Jurkat, Clone E6-1 (cell line): ENCODE measurements around the gene HTR2B.
"Not testable (repeated sequence)": the region's sequence is repeated elsewhere in the genome, so short reads cannot be mapped to it uniquely, and the experiment has no call there.

ENCODE experiments used
- DNase-seq: peaks from one replicate; pipeline ENCODE4 v3.0.0-alpha.2; 2011; ENCODE audit warnings: low read depth, low spot score
- H3K4me3 ChIP-seq: 2 replicates; pipeline ENCODE4 v1.5.1; 2011; ENCODE audit warnings: mild to moderate bottlenecking, low read length, control low read depth, moderate library complexity

Gene HTR2B

DNA sequence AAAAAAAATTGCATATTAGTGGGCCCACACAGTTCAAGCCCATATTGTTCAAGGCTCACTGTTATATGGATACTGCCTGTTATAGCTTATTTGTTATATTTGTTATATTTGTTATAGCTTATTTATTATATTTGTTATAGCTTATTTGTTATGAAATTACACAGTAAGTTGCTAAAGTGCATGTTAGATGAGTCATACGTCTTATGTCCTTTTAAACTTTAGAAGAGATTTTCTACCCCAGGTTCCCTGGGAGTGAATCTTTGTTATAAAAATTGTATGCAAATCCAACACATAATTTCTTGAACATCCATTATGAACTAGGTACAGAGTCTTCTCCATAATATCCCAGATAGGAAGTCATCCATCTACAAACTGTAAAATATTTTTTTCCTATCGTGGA, 22.1 kb downstream of the HTR2B start:
- no peak for DNase-seq
- H3K4me3 ChIP-seq: no peak overlapping the region

DNA sequence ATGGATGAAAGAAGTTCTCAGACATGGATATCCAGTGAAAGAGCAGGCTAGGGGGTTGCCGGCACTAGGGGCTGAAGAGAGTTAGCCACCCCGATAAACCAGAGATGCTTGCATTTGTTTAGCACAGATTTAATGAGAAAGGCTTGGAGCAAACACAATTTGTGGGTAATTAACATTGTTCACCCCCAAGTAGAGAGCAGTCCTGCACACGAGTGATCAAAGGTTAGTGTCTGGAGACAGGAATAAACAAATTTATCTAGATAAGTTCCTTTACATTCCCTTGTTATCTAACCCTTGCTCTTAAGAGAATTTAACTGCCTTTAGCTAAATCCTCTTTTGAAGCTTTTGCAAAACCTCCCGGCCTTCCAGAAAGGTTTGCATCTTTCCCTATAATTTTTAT, 23.9 kb downstream of the HTR2B start:
- no peak for DNase-seq

DNA sequence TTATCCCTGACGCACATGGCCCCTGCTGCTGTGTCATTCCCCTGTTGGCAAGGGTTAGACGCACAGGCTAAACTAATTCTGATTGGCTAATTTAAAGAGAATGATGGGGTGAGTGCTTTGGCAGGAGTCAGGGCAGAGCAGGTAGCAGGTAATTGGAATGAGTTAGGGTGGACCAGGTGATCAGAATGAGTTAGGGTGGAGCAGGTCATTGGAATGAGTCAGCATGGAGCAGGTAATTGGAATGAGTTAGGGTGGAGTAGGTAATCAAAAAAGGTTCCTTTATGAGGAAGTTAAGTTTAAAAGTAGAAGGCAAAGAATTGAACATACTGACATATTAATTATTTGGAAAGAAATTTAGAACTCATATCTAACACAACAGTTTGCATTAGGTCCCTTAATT, 24.5 kb downstream of the HTR2B start:
- DNase-seq, H3K4me3 ChIP-seq: not testable (repeated sequence)

More for the DNA sequence above, 23.9 kb downstream of the HTR2B start:
- no peak overlapping the region for H3K4me3 ChIP-seq

DNA sequence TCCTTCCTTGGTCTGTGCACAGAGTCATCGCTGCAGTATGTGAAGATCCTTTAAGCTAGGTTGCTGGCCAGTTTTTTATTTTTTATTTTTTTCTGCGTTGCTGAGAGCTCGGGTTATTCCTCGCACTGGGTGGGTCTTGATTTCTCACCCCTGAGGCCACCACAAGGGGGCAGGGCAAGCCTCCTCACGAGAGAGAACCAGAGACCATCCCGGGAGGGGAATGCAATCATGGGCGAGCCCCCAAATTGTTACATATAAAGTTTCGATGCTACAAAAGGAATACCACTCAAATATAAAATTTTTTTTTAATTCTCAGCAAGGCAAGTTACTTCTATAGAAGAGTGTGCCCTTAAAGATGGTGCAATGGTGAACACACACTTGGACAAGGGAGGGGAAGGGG, 24.9 kb downstream of the HTR2B start:
- no peak for DNase-seq

DNA sequence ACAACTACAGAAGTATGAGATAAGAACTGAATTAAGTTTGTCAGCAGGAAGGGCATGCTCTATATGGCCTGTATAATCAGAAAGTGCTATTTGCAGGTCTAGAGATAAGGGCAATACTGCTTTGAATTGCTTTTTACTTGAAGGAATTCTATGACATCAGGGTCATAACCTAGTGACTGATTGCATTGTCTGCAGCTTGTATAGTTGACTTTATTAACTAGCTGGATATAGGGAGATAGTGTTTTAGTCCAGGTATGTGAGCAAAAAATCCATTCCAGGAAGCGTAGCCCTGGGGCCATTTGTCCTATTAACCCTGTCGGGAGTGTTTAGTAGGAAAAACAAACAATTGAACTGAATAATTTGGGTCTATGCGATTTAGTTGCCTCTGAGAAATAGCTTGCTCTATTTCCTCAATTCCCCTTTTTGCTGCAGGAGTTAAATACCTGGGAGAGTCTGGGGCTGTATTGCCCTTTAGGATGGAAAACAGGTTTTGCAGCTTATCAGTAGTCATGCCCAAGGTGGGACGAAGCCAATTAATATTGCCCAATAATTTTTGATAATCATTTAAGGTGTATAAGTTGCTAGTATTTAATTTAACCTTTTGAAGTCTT, 30.0 kb downstream of the HTR2B start:
- H3K4me3 ChIP-seq: no peak overlapping the region
- DNase-seq: no peak

More for the DNA sequence above, 24.9 kb downstream of the HTR2B start:
- no peak overlapping the region for H3K4me3 ChIP-seq

DNA sequence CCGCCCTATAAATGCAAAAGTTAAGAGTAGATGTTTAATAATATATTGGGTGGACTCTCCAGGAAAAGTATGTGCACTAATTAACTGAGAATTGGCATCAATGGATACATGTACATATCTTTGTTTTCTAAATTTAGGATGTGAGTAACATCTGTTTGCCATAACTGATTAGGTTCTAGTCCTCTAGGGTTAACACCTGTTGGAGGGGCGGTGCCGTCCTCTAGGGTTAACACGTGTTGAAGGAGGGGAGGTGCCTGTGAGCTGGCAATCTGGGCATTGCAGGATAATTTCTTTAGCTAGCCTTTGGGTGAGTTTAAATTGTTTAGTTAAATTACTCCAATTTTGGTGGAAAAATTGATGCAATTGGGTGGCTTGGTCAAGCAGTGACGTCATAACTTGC, 30.9 kb downstream of the HTR2B start:
- DNase-seq: no peak
- H3K4me3 ChIP-seq: no peak overlapping the region

DNA sequence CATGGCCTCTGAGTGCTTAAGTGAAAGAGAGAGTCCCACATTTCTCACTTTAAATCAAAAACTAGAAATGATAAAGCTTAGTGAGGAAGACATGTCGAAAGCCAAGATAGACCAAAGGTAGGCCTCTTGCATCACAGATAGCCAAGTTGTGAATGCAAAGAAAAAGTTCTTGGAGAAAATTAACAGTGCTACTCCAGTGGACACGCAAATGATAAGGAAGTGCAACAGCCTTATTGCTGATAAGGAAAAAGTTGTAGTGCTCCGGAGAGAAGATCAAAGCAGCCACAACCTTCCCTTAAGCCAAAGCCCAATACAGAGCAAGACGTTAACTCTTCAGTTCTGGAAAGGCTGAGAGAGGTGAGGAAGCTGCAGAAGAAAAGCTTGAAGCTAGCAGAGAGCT, 36.1 kb downstream of the HTR2B start:
- no peak for DNase-seq
- no peak overlapping the region for H3K4me3 ChIP-seq

DNA sequence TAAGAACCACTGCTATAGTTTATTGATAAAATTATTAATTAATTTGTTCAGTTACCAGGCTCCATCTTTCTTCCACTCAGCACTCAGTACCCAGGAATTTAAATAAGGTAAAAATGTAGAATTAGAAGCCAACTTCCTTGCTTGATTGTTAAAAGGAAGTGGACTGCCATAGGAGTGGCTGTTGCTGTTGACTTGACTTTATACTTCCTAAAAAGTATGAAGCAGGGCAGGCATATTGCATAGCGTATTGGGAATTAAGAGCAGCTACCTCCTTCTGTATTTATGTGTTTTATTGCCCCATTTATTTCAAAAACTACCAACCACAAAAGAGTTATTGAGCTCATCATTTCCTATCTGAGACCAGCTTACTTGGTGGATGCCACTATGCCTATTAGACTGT, 40.3 kb downstream of the HTR2B start:
- no peak for DNase-seq
- H3K4me3 ChIP-seq: no peak overlapping the region

DNA sequence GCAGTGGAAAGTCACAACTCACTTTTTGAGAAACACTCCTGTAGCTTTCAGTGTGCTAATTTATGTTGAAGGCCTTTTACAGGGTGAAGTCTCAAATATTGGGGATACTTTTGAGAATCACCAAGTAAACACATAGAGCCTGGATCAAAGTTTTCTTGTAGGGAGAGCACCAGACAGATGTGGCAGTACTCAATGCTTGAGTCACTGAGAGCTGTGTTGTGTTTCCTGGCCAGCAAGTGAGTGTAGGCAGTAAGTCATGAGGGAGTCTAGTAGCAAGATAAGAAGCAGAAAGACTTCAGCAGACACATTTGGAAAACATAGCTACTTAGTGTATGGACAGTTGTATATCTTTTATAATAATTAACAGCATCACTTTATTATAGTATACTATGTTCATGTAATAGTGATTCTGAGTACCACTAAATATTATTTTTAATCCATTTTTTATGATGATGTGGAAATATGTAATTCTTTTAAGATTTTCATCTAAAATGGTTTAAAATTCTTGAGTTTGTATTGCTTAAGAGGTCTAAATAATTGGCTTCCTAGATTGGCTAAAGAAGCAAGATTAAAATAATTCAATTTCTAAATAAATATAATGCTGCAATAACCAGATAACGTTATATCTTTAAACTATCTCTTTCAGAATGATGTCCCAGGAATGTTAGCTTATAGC, 55.3 kb downstream of the HTR2B start:
- DNase-seq: no peak
- no peak overlapping the region for H3K4me3 ChIP-seq

DNA sequence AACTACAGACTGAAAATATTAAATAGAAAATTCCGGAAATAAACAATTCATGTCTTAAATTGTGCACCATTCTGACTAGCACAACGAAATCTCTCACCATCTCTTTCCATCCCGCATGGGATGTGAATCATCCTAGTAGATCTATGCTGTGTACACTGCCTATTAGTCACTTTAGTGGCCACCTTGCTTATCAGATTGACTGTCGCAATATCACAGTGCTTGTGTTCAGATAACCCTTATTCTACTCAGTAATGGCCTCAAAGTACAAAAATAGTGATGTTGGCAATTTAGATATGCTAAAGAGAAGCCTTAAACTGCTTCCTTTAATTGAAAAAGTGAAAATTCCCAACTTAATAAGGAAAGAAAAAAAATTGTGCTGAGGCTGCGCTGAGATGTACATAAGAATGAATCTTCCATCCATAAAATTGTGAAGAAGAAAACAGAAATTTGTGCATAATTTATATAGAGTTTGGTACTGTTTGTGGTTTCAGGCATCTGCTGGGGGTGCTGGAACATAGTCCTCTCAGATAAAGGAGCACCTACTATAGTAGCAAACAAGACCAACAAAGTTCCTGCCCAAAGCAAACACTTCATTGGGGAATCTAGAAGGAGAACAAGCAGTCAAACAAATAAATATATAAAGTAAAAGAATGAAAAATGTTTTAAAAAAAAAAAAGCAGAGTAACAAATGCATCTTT, 56.2 kb downstream of the HTR2B start:
- DNase-seq: no peak

DNA sequence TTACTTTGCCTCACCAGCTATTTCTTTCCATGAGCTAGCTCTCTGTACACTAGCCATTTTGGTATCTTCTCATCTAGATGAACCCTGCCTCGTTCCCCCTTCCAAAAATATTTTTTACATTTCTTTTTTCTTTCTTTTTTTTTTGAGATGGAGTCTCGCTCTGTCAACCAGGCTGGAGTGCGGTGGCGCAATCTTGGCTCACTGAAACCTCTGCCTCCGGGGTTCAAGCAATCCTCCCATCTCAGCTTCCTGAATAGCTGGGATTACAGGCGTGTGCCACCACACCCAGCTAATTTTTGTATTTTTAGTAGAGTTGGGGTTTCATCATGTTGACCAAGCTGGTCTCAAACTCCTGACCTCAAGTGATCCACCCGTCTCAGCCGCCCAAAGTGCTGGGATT, 57.3 kb downstream of the HTR2B start:
- not testable (repeated sequence) for H3K4me3 ChIP-seq, DNase-seq

More for the DNA sequence above, 56.2 kb downstream of the HTR2B start:
- no peak overlapping the region for H3K4me3 ChIP-seq

DNA sequence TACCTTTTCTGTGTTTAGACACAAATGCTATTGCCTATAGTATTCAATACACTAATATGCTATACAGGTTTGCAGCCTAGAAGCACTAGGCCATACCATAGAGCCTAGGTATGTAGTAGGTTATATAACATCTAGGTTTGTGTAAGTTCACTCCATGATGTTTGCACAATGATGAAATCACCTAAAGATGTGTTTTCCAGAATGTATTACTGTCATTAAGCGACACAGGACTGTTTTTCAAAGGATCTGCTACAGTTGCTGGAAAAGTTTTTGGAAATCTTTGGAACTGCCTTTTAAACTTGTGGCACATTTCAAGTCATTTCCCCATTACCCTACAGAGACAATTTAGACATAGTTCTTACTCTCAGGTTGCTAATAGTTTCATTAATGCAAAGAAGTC, 58.9 kb downstream of the HTR2B start:
- no peak overlapping the region for H3K4me3 ChIP-seq
- DNase-seq: no peak

DNA sequence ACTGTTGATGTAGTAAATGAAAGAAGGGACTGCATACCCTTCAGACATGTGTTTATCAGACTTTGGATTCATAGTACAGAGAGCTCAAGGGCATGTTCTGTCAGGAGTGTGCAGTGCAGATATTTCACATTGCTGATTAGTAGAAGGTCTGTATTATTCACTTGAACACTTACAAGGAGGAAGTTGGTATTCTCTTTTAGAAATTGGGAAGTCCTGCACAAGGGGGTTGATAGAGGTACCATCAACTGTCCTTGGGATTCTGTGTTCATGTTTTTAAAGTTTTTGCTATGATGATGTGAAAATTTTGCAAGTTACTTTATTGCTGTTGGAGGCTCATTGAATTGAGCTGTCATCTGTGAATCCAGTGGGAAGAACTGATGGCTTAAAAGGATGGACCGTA, 61.5 kb downstream of the HTR2B start:
- H3K4me3 ChIP-seq: no peak overlapping the region
- DNase-seq: no peak

DNA sequence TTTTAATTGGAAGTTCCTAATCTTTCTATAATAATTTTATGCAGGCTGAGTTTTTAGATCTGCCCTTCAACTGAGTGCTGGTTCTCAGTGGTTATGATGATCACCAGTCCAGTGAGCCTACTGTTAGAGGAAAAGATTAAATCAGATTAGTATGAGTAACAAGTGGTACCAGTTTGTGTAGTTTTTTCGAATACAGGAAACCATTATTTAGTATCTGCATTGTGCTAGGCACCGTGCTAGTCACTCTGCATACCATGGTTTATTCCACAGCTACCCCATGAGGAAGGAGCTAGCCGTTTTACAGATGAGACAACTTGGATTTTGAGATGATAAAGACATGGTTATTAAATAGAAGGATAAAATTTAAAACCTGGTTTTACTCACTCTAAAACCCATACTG, 62.1 kb downstream of the HTR2B start:
- no peak for DNase-seq

DNA sequence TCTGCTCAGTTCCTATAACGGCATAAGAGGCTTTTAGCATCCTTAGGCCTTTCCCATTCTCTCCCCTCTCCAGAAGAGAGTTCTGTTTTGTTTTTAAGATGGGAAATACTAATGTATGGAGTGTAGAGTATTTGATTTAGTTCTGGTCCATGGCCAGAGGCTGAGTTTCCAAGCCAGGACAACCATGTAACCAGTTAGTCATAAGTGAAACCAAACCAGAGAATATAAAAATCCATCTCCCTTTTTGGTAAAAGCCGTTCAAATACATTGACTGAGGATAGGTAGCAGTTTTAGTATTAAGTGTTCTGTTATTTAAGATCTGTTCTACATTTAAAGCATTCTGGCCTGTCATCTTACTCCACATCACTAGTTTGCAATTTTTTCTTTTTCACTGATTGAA, 65.1 kb downstream of the HTR2B start:
- H3K4me3 ChIP-seq: no peak overlapping the region
- DNase-seq: no peak

More for the DNA sequence above, 62.1 kb downstream of the HTR2B start:
- no peak overlapping the region for H3K4me3 ChIP-seq

DNA sequence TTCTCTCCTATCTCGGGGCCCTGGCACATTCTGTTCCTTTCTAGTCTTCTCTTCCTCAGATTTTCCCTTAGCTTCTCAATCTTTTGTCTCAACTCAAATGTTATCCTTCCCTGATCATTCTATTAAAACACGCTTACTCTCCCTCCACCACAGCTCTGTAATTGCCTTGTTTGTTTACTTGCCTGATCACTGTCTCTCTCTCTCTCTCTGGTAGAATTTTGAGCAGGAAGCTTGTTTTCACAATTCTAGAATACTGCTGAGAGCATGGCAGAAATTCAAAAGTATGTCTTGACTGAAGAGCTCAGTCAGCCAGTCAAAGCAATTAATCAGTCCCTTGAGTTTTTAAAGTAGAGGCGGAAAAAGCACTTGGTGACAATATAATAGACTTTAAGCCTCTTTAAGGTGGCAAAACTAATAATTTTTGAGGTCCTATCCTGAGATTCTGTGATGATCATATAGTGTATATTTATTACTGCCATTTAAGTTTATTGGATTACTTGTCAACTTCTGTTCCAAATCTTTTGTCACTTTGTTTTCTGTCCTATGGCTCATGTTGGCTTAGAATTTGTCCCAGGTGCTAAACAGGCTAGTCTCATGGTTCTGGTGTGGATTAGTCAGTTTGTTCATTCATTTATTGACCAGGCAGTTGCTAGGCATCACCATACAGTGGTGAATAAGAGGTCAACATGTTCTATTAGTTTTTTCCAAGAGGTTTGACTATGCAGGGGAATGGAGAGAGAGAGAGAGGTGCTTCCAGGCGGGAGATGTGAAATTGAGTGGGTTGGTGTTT, 65.9 kb downstream of the HTR2B start:
- H3K4me3 ChIP-seq: no peak overlapping the region; the same call in 1 of the 2 replicates
- DNase-seq: no peak
